ENCODE data around the gene GCNT2.
"Not testable (repeated sequence)": the region's sequence is repeated elsewhere in the genome, so short reads cannot be mapped to it uniquely, and the experiment has no call there.

Gene GCNT2

GRCh38 chr6:10553871-10554270 is 32.7 kb downstream of the GCNT2 start:
- DNase-seq: no peak

GRCh38 chr6:10554826-10555225 is 33.7 kb downstream of the GCNT2 start:
- no peak for DNase-seq

GRCh38 chr6:10555625-10556309 is 34.6 kb downstream of the GCNT2 start:
- no peak for DNase-seq

GRCh38 chr6:10556589-10556988 is 35.4 kb downstream of the GCNT2 start:
- DNase-seq: no peak

- DNase-seq: no peak
Observed at GRCh38 chr6:10556992-10557391, 35.8 kb downstream of the GCNT2 start.

- no peak for DNase-seq
Observed at GRCh38 chr6:10557913-10558312, 36.8 kb downstream of the GCNT2 start.

- no peak for DNase-seq
Observed at GRCh38 chr6:10558565-10558964, 37.4 kb downstream of the GCNT2 start.

GRCh38 chr6:10559522-10560152 is 38.5 kb downstream of the GCNT2 start:
- no peak for DNase-seq

- no peak for DNase-seq
Observed at GRCh38 chr6:10561611-10562199, 40.6 kb downstream of the GCNT2 start.

- no peak for DNase-seq
Observed at GRCh38 chr6:10564975-10565673, 44.0 kb downstream of the GCNT2 start.

- no peak for DNase-seq
Observed at GRCh38 chr6:10565913-10566312, 44.8 kb downstream of the GCNT2 start.

GRCh38 chr6:10567256-10568026 is 46.3 kb downstream of the GCNT2 start:
- no peak for DNase-seq

GRCh38 chr6:10569392-10570127 is 48.4 kb downstream of the GCNT2 start:
- DNase-seq: no peak

- not testable (repeated sequence) for DNase-seq
Observed at GRCh38 chr6:10575519-10575918, 54.4 kb downstream of the GCNT2 start.

GRCh38 chr6:10576226-10576625 is 55.1 kb downstream of the GCNT2 start:
- DNase-seq: no peak

- DNase-seq: no peak
Observed at GRCh38 chr6:10577112-10577511, 56.0 kb downstream of the GCNT2 start.

GRCh38 chr6:10578723-10579122 is 57.6 kb downstream of the GCNT2 start:
- no peak for DNase-seq

GRCh38 chr6:10579803-10580202 is 58.7 kb downstream of the GCNT2 start:
- DNase-seq: no peak

- DNase-seq: no peak
Observed at GRCh38 chr6:10580570-10580969, 59.4 kb downstream of the GCNT2 start.

- DNase-seq: not testable (repeated sequence)
Observed at GRCh38 chr6:10581402-10581801, 60.3 kb downstream of the GCNT2 start.

- DNase-seq: no peak
Observed at GRCh38 chr6:10582774-10583508, 61.8 kb downstream of the GCNT2 start.

GRCh38 chr6:10583509-10583901 is 62.4 kb downstream of the GCNT2 start:
- no peak for DNase-seq
